ENCODE results near the gene XRCC1.
A peak's percentile ranks its signal among the peaks of the same experiment; 100 is the strongest.
"Not testable (repeated sequence)": the region's sequence is repeated elsewhere in the genome, so short reads cannot be mapped to it uniquely, and the experiment has no call there.

Gene XRCC1

GRCh38 chr19:43572171-43572588, 3.1 kb downstream of the XRCC1 start:
- no peak for DNase-seq

- peak; percentile 16 for DNase-seq
Measured at GRCh38 chr19:43570174-43570791, 5.0 kb downstream of the XRCC1 start.

GRCh38 chr19:43569657-43570056, 5.7 kb downstream of the XRCC1 start:
- DNase-seq: no peak

GRCh38 chr19:43564800-43565199, 10.5 kb downstream of the XRCC1 start:
- no peak for DNase-seq

GRCh38 chr19:43563816-43564457, 11.4 kb downstream of the XRCC1 start:
- no peak for DNase-seq

GRCh38 chr19:43562698-43563241, 12.6 kb downstream of the XRCC1 start:
- peak; percentile 42 for DNase-seq

GRCh38 chr19:43562226-43562697, 13.1 kb downstream of the XRCC1 start:
- DNase-seq: no peak

GRCh38 chr19:43561139-43561970, 14.0 kb downstream of the XRCC1 start:
- DNase-seq: no peak

GRCh38 chr19:43560687-43561086, 14.6 kb downstream of the XRCC1 start:
- no peak for DNase-seq

- DNase-seq: no peak
Measured at GRCh38 chr19:43555185-43555770, 20.0 kb downstream of the XRCC1 start.

GRCh38 chr19:43554317-43554895, 20.9 kb downstream of the XRCC1 start:
- no peak for DNase-seq

GRCh38 chr19:43553656-43554055, 21.7 kb downstream of the XRCC1 start:
- DNase-seq: no peak

- no peak for DNase-seq
Measured at GRCh38 chr19:43552616-43553015, 22.7 kb downstream of the XRCC1 start.

GRCh38 chr19:43552198-43552450, 23.2 kb downstream of the XRCC1 start:
- no peak for DNase-seq

GRCh38 chr19:43551399-43552197, 23.7 kb downstream of the XRCC1 start:
- DNase-seq: no peak

GRCh38 chr19:43548706-43549105, 26.6 kb downstream of the XRCC1 start:
- no peak for DNase-seq

- not testable (repeated sequence) for DNase-seq
Measured at GRCh38 chr19:43547926-43548325, 27.4 kb downstream of the XRCC1 start.

- no peak for DNase-seq
Measured at GRCh38 chr19:43546581-43546980, 28.7 kb downstream of the XRCC1 start.

GRCh38 chr19:43545981-43546380, 29.3 kb downstream of the XRCC1 start:
- DNase-seq: no peak

GRCh38 chr19:43545276-43545675, 30.1 kb downstream of the XRCC1 start:
- no peak for DNase-seq

- no peak for DNase-seq
Measured at GRCh38 chr19:43544077-43544476, 31.2 kb downstream of the XRCC1 start.
